HCEC 1CT (cell line): ENCODE measurements around the gene RAMACL.
A peak's percentile ranks its signal among the peaks of the same experiment; 100 is the strongest.
"Not testable (repeated sequence)": the region's sequence is repeated elsewhere in the genome, so short reads cannot be mapped to it uniquely, and the experiment has no call there.

Experiments used
- DNase-seq: peaks from one replicate; pipeline ENCODE4 v3.0.0-alpha.2; 2017

Gene RAMACL

GRCh38 chr6:166595061-166595780 lies 8.7 kb upstream of the RAMACL start:
- peak; percentile 95 for DNase-seq

- peak; percentile 45 for DNase-seq
Measured at GRCh38 chr6:166592821-166593220, 6.3 kb upstream of the RAMACL start.

- no peak for DNase-seq
Measured at GRCh38 chr6:166591961-166592520, 5.6 kb upstream of the RAMACL start.

- no peak for DNase-seq
Measured at GRCh38 chr6:166591026-166591425, 4.5 kb upstream of the RAMACL start.

GRCh38 chr6:166589786-166590574 lies 3.5 kb upstream of the RAMACL start:
- no peak for DNase-seq

GRCh38 chr6:166589337-166589731 lies 2.9 kb upstream of the RAMACL start:
- no peak for DNase-seq

- DNase-seq: peak; percentile 60
Measured at GRCh38 chr6:166588691-166589336, 2.3 kb upstream of the RAMACL start.

GRCh38 chr6:166587631-166588413 lies 1.3 kb upstream of the RAMACL start:
- no peak for DNase-seq

- DNase-seq: no peak
Measured at GRCh38 chr6:166584853-166585429, 1.5 kb downstream of the RAMACL start.

GRCh38 chr6:166584155-166584554 lies 2.3 kb downstream of the RAMACL start:
- DNase-seq: no peak

- no peak for DNase-seq
Measured at GRCh38 chr6:166583230-166583965, 3.1 kb downstream of the RAMACL start.

- DNase-seq: peak; percentile 73
Measured at GRCh38 chr6:166582258-166582657, 4.2 kb downstream of the RAMACL start.

GRCh38 chr6:166581801-166582200 lies 4.7 kb downstream of the RAMACL start:
- DNase-seq: not testable (repeated sequence)

GRCh38 chr6:166581091-166581511 lies 5.4 kb downstream of the RAMACL start:
- no peak for DNase-seq

- DNase-seq: no peak
Measured at GRCh38 chr6:166580076-166581050, 6.1 kb downstream of the RAMACL start.

GRCh38 chr6:166579237-166579850 lies 7.1 kb downstream of the RAMACL start:
- no peak for DNase-seq

GRCh38 chr6:166578536-166579236 lies 7.8 kb downstream of the RAMACL start:
- DNase-seq: no peak

GRCh38 chr6:166575205-166575604 lies 11.3 kb downstream of the RAMACL start:
- peak; percentile 51 for DNase-seq
